ENCODE data around the gene DAPL1. TPM values are rescaled to one million over a fixed set of nuclear protein-coding genes. Genes with fewer than 3 reads are reported as not detected.

The DAPL1 gene
- polyA plus RNA-seq, 1 donor from 2014 or later = 4.2 TPM

GRCh38 chr2:158777077-158777476 is 18.0 kb upstream of the DAPL1 start:
- Histone ChIP-seq H3K79me2 (replicated peaks; ENCODE audit: insufficient read depth, low read length) (no peaks in the 10 kb centered on the region), H3K36me3 (ENCODE audit: insufficient read depth, low read length) (no peaks in the 10 kb centered on the region), H3K4me2 (ENCODE audit: low read length) (no peak overlapping the region), H3K4me3 (ENCODE audit: low read length) (no peak overlapping the region), H3K27ac (ENCODE audit: low read length) (no peak overlapping the region), H3K9me3 (ENCODE audit: low read length) (no peaks in the 10 kb centered on the region), H3K27me3 (ENCODE audit: insufficient read depth, low read depth, low read length) (no peaks in the 10 kb centered on the region), H4K20me1 (ENCODE audit: insufficient read depth) (no peaks in the 10 kb centered on the region), H2AFZ (ENCODE audit: low read depth, low read length) (no peak overlapping the region), H3K9ac (ENCODE audit: low read length) (no peak overlapping the region), H3K9me2 (ENCODE audit: insufficient read depth, low read length) (no peaks in the 10 kb centered on the region), H3F3A (ENCODE audit: insufficient read depth, low read length, poor library complexity, severe bottlenecking) (no peaks in the 10 kb centered on the region)
- TF ChIP-seq SMC3 (conservative IDR thresholded peaks at IDR 0.05; ENCODE audit: poor library complexity) (no peak), RAD21 (conservative IDR thresholded peaks at IDR 0.05) (no peak), POLR2AphosphoS5 (IDR thresholded peaks at IDR 0.05) (no peak), TAF1 (IDR thresholded peaks at IDR 0.05; ENCODE audit: low read depth) (no peak), EP300 (conservative IDR thresholded peaks at IDR 0.05; ENCODE audit: poor library complexity, severe bottlenecking) (no peak), REST (IDR thresholded peaks at IDR 0.05; ENCODE audit: borderline replicate concordance) (no peak), MXI1 (conservative IDR thresholded peaks at IDR 0.05; ENCODE audit: poor library complexity, severe bottlenecking) (no peak), EZH2 (IDR thresholded peaks at IDR 0.05; ENCODE audit: borderline replicate concordance, insufficient read depth, low read length, poor library complexity, severe bottlenecking) (no peak)
- TF ChIP-seq, protein P1, sequence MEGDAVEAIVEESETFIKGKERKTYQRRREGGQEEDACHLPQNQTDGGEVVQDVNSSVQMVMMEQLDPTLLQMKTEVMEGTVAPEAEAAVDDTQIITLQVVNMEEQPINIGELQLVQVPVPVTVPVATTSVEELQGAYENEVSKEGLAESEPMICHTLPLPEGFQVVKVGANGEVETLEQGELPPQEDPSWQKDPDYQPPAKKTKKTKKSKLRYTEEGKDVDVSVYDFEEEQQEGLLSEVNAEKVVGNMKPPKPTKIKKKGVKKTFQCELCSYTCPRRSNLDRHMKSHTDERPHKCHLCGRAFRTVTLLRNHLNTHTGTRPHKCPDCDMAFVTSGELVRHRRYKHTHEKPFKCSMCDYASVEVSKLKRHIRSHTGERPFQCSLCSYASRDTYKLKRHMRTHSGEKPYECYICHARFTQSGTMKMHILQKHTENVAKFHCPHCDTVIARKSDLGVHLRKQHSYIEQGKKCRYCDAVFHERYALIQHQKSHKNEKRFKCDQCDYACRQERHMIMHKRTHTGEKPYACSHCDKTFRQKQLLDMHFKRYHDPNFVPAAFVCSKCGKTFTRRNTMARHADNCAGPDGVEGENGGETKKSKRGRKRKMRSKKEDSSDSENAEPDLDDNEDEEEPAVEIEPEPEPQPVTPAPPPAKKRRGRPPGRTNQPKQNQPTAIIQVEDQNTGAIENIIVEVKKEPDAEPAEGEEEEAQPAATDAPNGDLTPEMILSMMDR (IDR thresholded peaks at IDR 0.05; ENCODE audit: poor library complexity, severe bottlenecking) = no peak

- no peaks in the 10 kb centered on the region for H3K9me2 ChIP-seq (ENCODE audit: insufficient read depth, low read length)
- no peaks in the 10 kb centered on the region for H4K20me1 ChIP-seq (ENCODE audit: insufficient read depth)
- H3K36me3 ChIP-seq (ENCODE audit: insufficient read depth, low read length) = no peaks in the 10 kb centered on the region
- no peaks in the 10 kb centered on the region for H3F3A ChIP-seq (ENCODE audit: insufficient read depth, low read length, poor library complexity, severe bottlenecking)
- no peaks in the 10 kb centered on the region for H3K9me3 ChIP-seq (ENCODE audit: low read length)
- no peaks in the 10 kb centered on the region for H3K79me2 ChIP-seq (replicated peaks; ENCODE audit: insufficient read depth, low read length)
- no peak overlapping the region for H2AFZ ChIP-seq (ENCODE audit: low read depth, low read length)
- no peaks in the 10 kb centered on the region for H3K27me3 ChIP-seq (ENCODE audit: insufficient read depth, low read depth, low read length)
- no peak overlapping the region for H3K27ac ChIP-seq (ENCODE audit: low read length)
- H3K4me2 ChIP-seq (ENCODE audit: low read length) = no peak overlapping the region
- H3K4me3 ChIP-seq (ENCODE audit: low read length) = no peak overlapping the region
- TF ChIP-seq EZH2 (IDR thresholded peaks at IDR 0.05; ENCODE audit: borderline replicate concordance, insufficient read depth, low read length, poor library complexity, severe bottlenecking) = no peak
- no peak for TF ChIP-seq EP300 (conservative IDR thresholded peaks at IDR 0.05; ENCODE audit: poor library complexity, severe bottlenecking)
- TF ChIP-seq SMC3 (conservative IDR thresholded peaks at IDR 0.05; ENCODE audit: poor library complexity) = no peak
- no peak for TF ChIP-seq RAD21 (conservative IDR thresholded peaks at IDR 0.05)
- no peak for TF ChIP-seq POLR2AphosphoS5 (IDR thresholded peaks at IDR 0.05)
- TF ChIP-seq, protein P1 (IDR thresholded peaks at IDR 0.05; ENCODE audit: poor library complexity, severe bottlenecking) = no peak
- TF ChIP-seq REST (IDR thresholded peaks at IDR 0.05; ENCODE audit: borderline replicate concordance) = no peak
- no peak for TF ChIP-seq MXI1 (conservative IDR thresholded peaks at IDR 0.05; ENCODE audit: poor library complexity, severe bottlenecking)
- no peak for TF ChIP-seq TAF1 (IDR thresholded peaks at IDR 0.05; ENCODE audit: low read depth)
- H3K9ac ChIP-seq (ENCODE audit: low read length) = no peak overlapping the region
These were observed 16.9 kb upstream of the DAPL1 start for GRCh38 chr2:158778243-158778642.
